ENCODE data around the gene SCN1B. TPM values are rescaled to one million over a fixed set of nuclear protein-coding genes. Genes with fewer than 3 reads are reported as not detected.
A peak's percentile ranks its signal among the peaks of the same experiment; 100 is the strongest.
"Not testable (repeated sequence)": the region's sequence is repeated elsewhere in the genome, so short reads cannot be mapped to it uniquely, and the experiment has no call there.

Gene SCN1B
- total RNA-seq, 2 experiments from 2014 or later = 0.37 to 0.57 TPM

DNA sequence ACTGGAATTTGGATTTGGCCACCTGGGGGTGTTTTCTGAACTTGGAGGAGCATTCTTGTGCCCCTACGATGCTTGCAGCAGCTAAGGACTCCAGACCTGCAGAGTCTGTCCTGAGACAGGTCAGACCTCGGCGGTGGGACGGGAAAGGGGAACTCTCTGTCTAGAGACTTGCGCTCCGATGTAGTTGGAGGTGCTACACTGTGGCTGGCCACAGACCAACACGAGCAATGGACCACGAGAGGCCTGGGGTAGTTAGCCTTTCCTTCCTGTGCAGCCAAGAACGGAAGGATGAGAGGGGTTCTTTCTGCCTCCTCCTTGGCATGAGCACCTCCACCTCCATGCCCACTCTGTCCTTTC lies 36.0 kb upstream of the SCN1B start:
- Mint-ChIP-seq H3K4me3 (no peak overlapping the region), H3K9me3 (ENCODE audit: insufficient read depth) (peaks cover 8% of the 10 kb centered on the region), H3K36me3 (ENCODE audit: low read depth) (no peaks in the 10 kb centered on the region), H3K27ac (no peak overlapping the region), H3K4me1 (ENCODE audit: low read depth) (peaks cover 36% of the 10 kb centered on the region), H3K27me3 (ENCODE audit: low read depth) (no peaks in the 10 kb centered on the region)
- ATAC-seq (no peak), DNase-seq (no peak)
- ChIA-PET CTCF (interaction anchor here (1.0 to 2.4 kb wide), 2 partner anchors 22 to 142 kb away, joined by 3 to 7 read pairs; no protein-coding TSS in a partner anchor), POLR2A (no interaction called here)

DNA sequence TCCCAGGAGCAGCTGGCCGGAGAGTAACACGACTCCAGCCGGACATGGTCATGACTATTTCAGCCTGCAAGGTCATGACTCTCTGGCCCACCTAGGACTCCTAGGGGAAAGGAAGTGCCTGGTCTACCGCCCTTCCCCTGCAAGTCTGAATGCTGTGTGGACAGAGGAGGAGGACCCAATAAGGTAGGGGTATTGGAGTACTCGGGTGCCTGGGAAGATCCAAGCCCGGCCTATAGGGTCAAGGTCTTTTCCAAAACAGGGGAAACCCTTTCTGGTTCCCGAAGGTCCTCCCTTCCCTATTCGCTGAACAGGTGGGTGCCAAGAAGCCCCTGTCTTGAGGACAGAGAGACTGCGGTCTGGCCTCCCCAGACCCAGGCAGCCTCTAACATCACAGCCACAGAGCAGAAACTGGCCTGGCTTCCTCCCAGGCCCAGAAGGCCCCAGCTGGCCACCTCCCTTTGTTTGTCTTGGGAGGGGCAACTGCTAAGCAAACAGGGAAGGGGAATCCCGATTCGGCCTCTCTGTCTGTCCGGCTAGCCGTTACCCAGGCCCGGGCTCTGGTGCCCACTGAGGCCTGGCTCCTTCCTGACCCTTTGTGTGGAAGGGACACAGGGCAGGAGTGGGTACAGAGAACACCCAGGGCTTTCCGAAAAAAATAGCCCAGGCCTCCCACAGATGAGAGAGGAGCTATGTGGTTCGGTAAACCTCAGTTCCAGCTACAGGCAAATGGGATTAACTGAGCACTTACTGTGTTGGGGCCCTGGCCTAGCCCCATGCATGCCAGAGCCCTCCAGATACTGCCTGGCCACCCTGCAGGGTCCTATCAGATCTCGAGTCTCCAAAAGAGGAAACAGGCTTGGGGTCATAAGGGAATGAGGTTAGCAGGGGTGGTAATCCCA lies 35.4 kb upstream of the SCN1B start:
- CTCF ChIA-PET = interaction anchor here (1.0 to 2.4 kb wide), 4 partner anchors 11 to 141 kb away, joined by 3 to 7 read pairs (median 3); partner anchors contain the start of gene ZNF30
- Mint-ChIP-seq H3K27ac (no peak overlapping the region), H3K4me1 (ENCODE audit: low read depth) (peaks cover 40% of the 10 kb centered on the region), H3K9me3 (ENCODE audit: insufficient read depth) (peaks cover 8% of the 10 kb centered on the region), H3K36me3 (ENCODE audit: low read depth) (no peaks in the 10 kb centered on the region), H3K27me3 (ENCODE audit: low read depth) (no peaks in the 10 kb centered on the region), H3K4me3 (no peak overlapping the region)
- DNase-seq (no peak), ATAC-seq (no peak)
- POLR2A ChIA-PET = no interaction called here

DNA sequence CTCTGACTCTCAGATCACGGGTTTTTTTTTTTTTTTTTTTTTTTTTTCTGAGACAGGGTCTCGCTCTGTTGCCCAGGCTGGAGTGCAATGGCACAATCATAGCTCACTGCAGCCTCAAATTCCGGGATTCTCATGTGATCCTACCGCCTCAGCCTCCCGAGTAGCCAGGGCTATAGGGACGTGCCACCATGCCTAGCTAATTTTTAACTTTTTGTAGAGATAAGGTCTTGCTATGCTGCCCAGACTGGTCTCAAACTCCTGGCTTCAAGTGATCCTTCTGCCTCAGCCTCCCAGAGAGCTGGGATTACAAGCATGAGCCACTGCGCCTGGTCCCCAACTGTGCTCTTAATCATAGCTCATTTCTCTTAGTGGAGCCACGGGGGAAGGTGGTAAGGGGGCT lies 34.7 kb upstream of the SCN1B start:
- no peak overlapping the region for H3K27ac Mint-ChIP-seq
- no peaks in the 10 kb centered on the region for H3K27me3 Mint-ChIP-seq (ENCODE audit: low read depth)
- ChIA-PET POLR2A (no interaction called here), CTCF (interaction anchor here (1.0 to 2.4 kb wide), 4 partner anchors 11 to 141 kb away, joined by 3 to 7 read pairs (median 3); partner anchors contain the start of gene ZNF30)
- no peaks in the 10 kb centered on the region for H3K36me3 Mint-ChIP-seq (ENCODE audit: low read depth)
- H3K9me3 Mint-ChIP-seq (ENCODE audit: insufficient read depth) = peaks cover 8% of the 10 kb centered on the region
- H3K4me1 Mint-ChIP-seq (ENCODE audit: low read depth) = peaks cover 39% of the 10 kb centered on the region
- no peak for ATAC-seq
- DNase-seq = no peak
- no peak overlapping the region for H3K4me3 Mint-ChIP-seq

DNA sequence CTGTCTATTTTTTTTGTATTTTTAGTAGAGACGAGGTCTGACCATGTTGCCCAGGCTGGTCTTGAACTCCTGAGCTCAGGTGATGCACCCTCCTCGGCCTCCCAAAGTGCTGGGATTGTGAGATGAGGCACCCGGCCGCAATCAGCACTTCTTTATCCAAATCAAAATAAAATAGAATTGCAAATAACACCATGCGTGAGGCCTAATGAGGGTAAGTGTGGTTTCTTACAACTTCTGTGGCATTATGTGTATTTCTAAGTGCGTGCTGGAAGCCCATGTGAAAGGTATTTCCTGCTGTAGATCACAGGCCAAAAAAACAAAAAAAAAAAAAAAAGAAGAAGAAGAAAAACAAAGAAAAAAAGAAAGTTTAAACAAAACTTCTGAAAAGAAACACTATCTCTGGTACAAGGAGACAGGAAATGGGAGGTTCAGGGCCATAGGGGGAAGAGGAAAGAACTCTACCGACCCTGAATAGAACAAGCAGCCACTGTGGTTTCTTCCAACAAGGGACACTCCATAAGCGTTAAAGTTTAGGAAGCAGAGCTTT lies 33.1 kb upstream of the SCN1B start:
- Mint-ChIP-seq H3K27ac (peak overlapping the region; percentile 93), H3K36me3 (ENCODE audit: low read depth) (peaks cover 10% of the 10 kb centered on the region), H3K4me3 (peak overlapping the region; percentile 37), H3K9me3 (ENCODE audit: insufficient read depth) (peaks cover under 1% of the 10 kb centered on the region), H3K27me3 (ENCODE audit: low read depth) (no peaks in the 10 kb centered on the region), H3K4me1 (ENCODE audit: low read depth) (peaks cover 44% of the 10 kb centered on the region)
- DNase-seq (peak; percentile 38), ATAC-seq (no peak)
- ChIA-PET CTCF (no interaction called here), POLR2A (interaction anchor here (1.5 kb wide), 1 partner anchor 12 kb away, joined by 4 read pairs; no protein-coding TSS in a partner anchor)

DNA sequence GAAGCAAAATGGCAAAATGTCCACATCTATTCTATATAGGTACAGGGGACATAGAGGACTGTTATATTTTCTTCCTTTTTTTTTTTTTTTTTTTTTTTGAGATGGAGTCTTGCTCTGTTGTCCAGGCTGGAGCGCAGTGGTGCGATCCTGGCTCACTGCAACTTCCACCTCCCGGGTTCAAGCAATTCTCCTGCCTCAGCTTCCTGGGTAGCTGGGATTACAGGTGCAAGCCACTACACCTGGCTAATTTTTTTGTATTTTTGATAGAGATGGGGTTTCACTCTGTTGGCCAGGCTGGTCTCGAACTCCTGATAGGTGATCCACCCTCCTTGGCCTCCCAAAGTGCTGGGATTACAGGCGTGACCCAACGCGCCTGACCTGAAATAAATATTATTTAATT lies 32.0 kb upstream of the SCN1B start:
- POLR2A ChIA-PET; CTCF ChIA-PET; H3K9me3 Mint-ChIP-seq (ENCODE audit: insufficient read depth); H3K27me3 Mint-ChIP-seq (ENCODE audit: low read depth); DNase-seq; ATAC-seq: not testable (repeated sequence)
- H3K4me3 Mint-ChIP-seq = peak overlapping the region; percentile 37
- peaks cover 53% of the 10 kb centered on the region for H3K4me1 Mint-ChIP-seq (ENCODE audit: low read depth)
- peaks cover 21% of the 10 kb centered on the region for H3K36me3 Mint-ChIP-seq (ENCODE audit: low read depth)
- peak overlapping the region; percentile 93 for H3K27ac Mint-ChIP-seq

DNA sequence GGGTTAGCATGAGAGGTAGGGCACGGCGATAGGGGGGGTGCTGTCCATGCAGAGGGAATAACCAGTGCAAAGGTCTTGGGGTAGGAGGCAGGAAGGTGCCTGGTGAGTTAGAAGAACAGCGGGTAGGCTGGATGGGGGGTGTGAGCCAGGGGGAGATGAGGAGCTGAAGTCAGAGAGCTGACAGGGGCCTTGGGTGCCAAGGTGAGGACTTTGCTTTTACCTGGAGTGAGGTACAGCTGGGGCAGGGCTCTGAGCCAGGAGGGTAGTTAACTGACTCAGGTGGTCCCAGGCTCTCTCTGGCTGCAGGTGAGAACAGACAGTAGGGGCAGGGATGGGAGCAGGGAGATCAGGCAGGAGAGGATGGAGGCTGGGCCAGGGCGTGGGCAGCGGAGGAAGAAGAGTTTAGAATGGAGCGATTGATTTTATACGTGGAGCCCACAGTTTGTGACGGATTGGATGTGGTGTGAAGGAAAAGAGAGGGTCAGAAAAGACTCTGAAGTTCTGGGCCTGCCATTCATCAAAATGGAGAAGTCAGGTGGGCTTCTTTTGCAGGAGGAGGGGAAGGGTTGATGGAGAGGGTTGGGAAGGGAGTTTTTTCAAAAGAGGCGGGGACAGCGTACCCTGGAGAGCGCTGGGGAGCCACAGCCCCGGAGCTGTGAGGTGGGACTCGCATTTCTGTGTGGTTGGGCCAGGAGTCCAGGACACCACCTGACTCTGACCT lies 31.3 kb upstream of the SCN1B start:
- ATAC-seq (no peak), DNase-seq (no peak)
- Mint-ChIP-seq H3K27ac (peak overlapping the region; percentile 93), H3K27me3 (ENCODE audit: low read depth) (no peaks in the 10 kb centered on the region), H3K4me1 (ENCODE audit: low read depth) (peaks cover 59% of the 10 kb centered on the region), H3K9me3 (ENCODE audit: insufficient read depth) (no peaks in the 10 kb centered on the region), H3K4me3 (peak overlapping the region; percentile 78), H3K36me3 (ENCODE audit: low read depth) (peaks cover 27% of the 10 kb centered on the region)
- POLR2A ChIA-PET = interaction anchor here (1.0 to 1.2 kb wide), 2 partner anchors 13 to 16 kb away, joined by 3 to 5 read pairs; no protein-coding TSS in a partner anchor
- CTCF ChIA-PET = interaction anchor here (1.2 kb wide), 1 partner anchor 143 kb away, joined by 4 read pairs; no protein-coding TSS in a partner anchor

DNA sequence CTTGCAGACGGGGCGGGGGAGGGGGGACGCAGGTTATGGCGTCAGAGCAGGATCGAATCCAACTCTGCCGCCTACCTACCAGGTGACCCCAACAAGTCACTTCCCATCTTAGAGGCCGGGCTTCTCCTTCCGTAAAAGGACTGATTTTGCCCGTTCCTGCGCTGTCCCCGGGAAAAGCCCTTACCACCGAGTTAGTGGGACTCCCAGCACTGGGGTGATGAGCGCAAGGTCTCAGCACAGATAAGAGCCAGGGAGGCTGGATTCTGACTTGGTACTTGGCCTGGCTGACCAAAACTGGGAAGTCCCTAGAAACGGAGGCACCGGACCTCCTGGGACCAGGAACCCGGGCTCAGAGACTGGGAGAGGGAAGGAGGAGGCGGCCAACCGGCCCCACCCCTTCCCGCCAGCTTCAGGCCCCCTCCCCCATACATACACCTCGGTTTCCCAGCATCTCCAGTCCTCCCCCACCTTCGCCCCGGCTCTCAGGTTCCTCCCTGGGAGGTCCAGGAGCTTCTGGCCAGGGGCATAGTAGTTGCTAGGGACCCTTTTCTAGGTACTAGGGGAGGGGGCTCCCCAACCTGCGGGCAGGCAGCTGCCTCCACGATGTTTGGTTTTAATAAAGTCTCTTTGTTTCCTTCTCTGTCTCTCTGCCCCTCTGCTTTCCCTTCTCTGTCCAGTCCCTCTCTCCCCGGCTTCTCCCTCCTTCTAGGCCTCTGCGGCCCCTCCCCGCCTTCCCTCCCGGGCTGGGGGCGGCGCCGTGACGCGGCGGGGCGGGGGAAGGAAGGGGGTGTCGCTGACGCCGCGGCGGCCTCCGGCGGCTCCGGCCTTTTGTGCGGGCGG lies 30.6 kb upstream of the SCN1B start, which contains the start of gene GRAMD1A:
TSS of gene GRAMD1A (plus strand) at position 826 of the 840 bp plus-strand sequence. CDS start 156 bp downstream, outside the sequence.
- peaks cover 64% of the 10 kb centered on the region for H3K4me1 Mint-ChIP-seq (ENCODE audit: low read depth)
- H3K27ac Mint-ChIP-seq = peak within 1 kb of the TSS; percentile 95
- ATAC-seq (peak; percentile 51), DNase-seq (peak; percentile 78)
- H3K27me3 Mint-ChIP-seq (ENCODE audit: low read depth) = no peaks in the 10 kb centered on the region
- H3K4me3 Mint-ChIP-seq = peak within 1 kb of the TSS; percentile 87
- no peaks in the 10 kb centered on the region for H3K9me3 Mint-ChIP-seq (ENCODE audit: insufficient read depth)
- ChIA-PET POLR2A (interaction anchor here (0.6 to 1.9 kb wide), 7 partner anchors 10 to 146 kb away, joined by 3 to 6 read pairs (median 4); no protein-coding TSS in a partner anchor), CTCF (interaction anchor here (1.2 to 4.6 kb wide), 4 partner anchors 13 to 142 kb away, joined by 3 to 41 read pairs (median 5); no protein-coding TSS in a partner anchor)
- H3K36me3 Mint-ChIP-seq (ENCODE audit: low read depth) = peaks cover 31% of the 10 kb centered on the region

DNA sequence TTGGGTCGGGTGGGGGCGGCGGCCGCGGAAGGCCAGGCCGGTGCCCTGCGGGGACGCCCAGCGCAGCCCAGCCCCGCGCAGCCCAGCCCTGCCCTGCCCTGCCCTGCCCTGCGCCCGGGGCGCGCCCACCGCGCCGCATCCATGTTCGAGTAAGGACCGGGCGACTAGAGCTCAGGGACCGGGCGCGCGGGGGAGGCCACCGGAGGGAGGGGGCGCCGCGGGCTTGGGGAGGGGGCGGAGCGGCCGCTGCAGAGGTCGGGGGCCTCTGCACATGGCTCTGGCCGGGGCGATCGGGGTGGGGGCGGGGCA lies 30.0 kb upstream of the SCN1B start:
- Mint-ChIP-seq H3K4me3 (peak overlapping the region; percentile 25), H3K36me3 (ENCODE audit: low read depth) (peaks cover 31% of the 10 kb centered on the region), H3K4me1 (ENCODE audit: low read depth) (peaks cover 66% of the 10 kb centered on the region), H3K27ac (no peak overlapping the region), H3K9me3 (ENCODE audit: insufficient read depth) (no peaks in the 10 kb centered on the region), H3K27me3 (ENCODE audit: low read depth) (no peaks in the 10 kb centered on the region)
- ChIA-PET CTCF (interaction anchor here (1.3 to 4.6 kb wide), 4 partner anchors 12 to 141 kb away, joined by 3 to 41 read pairs (median 10); no protein-coding TSS in a partner anchor), POLR2A (interaction anchor here (1.0 to 1.9 kb wide), 7 partner anchors 11 to 38 kb away, joined by 3 to 7 read pairs (median 5); no protein-coding TSS in a partner anchor)
- DNase-seq = no peak
- peak; percentile 43 for ATAC-seq

DNA sequence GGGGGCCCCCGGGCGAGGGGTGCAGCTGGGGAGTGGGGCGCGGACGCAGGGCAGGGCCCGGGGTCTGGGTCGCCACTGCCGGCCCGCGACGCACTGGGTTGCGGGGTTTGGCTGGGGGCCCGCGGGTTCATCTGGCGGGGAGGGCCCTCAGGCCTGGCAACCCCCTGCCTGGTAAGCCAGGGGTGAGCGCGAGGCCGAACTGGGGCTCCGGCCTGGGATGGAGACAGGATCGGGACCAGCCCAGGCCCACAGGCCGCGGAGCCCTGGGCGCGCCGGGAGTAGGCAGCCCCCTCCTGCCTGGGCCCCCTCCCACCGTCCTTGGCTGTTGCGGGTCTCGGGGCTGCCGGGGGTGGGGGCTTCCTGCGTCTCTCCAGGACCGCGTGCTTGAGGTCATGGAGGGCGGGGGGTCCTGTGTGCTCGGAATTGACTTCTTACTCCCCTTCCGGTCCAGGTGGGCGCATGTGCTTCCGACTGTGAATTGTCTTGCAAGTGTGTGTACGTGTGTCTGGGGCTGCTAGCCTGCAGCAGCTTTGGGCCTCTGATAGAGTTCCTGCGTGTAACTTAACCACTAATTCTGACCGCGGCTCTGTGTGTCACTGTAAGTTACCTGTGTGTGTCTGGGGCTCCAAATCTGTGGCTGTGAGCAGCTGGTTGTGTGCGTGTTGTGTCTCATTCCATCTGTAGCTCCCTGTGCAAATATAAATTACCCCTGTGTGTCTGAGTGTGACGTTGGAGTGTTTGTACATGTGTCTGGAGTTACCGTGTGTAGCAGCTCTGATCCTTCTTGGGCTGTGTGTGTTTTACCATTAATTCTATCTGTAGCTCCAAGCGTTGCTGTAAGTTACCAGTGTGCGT lies 29.4 kb upstream of the SCN1B start:
- H3K27ac Mint-ChIP-seq = peak overlapping the region; percentile 95
- peaks cover 33% of the 10 kb centered on the region for H3K36me3 Mint-ChIP-seq (ENCODE audit: low read depth)
- ATAC-seq = peak; percentile 28
- H3K9me3 Mint-ChIP-seq (ENCODE audit: insufficient read depth) = no peaks in the 10 kb centered on the region
- ChIA-PET CTCF (interaction anchor here (0.7 to 4.6 kb wide), 9 partner anchors 12 to 140 kb away, joined by 3 to 41 read pairs (median 4); no protein-coding TSS in a partner anchor), POLR2A (interaction anchor here (1.0 to 1.9 kb wide), 6 partner anchors 11 to 38 kb away, joined by 4 to 7 read pairs (median 6); no protein-coding TSS in a partner anchor)
- H3K4me3 Mint-ChIP-seq = peak overlapping the region; percentile 87
- peak; percentile 76 for DNase-seq
- no peaks in the 10 kb centered on the region for H3K27me3 Mint-ChIP-seq (ENCODE audit: low read depth)
- H3K4me1 Mint-ChIP-seq (ENCODE audit: low read depth) = peaks cover 64% of the 10 kb centered on the region

DNA sequence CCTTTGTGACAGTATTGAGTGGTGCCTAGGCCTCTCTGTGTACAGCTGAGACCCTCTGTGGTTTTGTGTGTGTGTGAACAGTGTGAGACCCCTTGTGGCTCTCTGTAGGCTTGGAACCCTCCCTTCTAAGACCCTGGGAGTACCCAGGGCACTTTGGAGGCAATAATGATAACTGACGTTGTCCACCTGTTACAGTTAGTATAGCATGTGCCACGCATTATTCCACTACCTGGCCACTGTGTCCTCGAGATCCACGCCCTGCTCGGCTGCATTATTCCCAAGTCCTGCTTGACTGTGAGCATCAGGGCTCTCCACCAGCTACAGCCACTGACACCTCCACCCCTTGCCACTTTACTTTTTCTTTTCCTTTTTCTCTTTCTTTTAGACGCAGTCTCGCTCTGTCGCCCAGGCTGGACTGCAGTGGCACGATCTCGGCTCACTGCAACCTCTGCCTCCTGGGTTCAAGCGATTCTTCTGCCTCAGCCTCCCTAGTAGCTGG lies 28.2 kb upstream of the SCN1B start:
- CTCF ChIA-PET = interaction anchor here (1.0 to 4.6 kb wide), 5 partner anchors 11 to 40 kb away, joined by 3 to 41 read pairs (median 9); no protein-coding TSS in a partner anchor
- DNase-seq (no peak), ATAC-seq (no peak)
- H3K27ac Mint-ChIP-seq = peak overlapping the region; percentile 95
- peak overlapping the region; percentile 87 for H3K4me3 Mint-ChIP-seq
- H3K9me3 Mint-ChIP-seq (ENCODE audit: insufficient read depth) = no peaks in the 10 kb centered on the region
- POLR2A ChIA-PET = interaction anchor here (0.9 to 1.5 kb wide), 3 partner anchors 12 to 76 kb away, joined by 4 read pairs; partner anchors contain the start of gene ZNF30
- H3K36me3 Mint-ChIP-seq (ENCODE audit: low read depth) = peaks cover 43% of the 10 kb centered on the region
- peaks cover 55% of the 10 kb centered on the region for H3K4me1 Mint-ChIP-seq (ENCODE audit: low read depth)
- no peaks in the 10 kb centered on the region for H3K27me3 Mint-ChIP-seq (ENCODE audit: low read depth)

All from activated CD8-positive, alpha-beta T cell treated with anti-CD3 and anti-CD28 coated beads, Interleukin-2, amount 10 ng/mL, durations not matched to agents 7 days and 5 days (primary cell).